ENCODE results near the gene DISP3.

DISP3 gene

DNA sequence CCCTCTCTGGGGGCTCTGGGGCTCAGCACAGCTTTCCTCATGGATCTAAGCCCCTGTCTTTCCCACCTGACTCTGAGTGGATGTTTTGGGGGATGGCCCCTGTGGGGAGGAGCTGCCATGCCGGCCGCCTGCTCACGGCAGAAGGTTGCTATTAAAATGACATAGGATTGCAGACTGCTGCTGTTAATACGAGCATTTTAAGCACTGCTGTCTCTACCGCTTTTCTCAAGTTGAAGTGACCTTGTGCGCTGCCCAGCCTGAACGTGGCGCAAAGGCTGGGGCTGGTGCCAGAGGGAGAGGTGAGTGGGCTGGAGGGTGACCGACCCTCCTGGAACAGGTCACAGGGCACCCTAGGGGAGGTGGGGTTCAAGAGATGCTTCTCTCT lies 58.4 kb downstream of the DISP3 start:
- Histone ChIP-seq H3K9me3 (no peaks in the 10 kb centered on the region), H3K4me3 (ENCODE audit: low read depth, low read length) (no peak overlapping the region), H3K27me3 (no peaks in the 10 kb centered on the region), H3K4me1 (no peaks in the 10 kb centered on the region), H3K36me3 (no peaks in the 10 kb centered on the region)
- no peak for DNase-seq
- TF ChIP-seq CTCF (IDR thresholded peaks at IDR 0.05; ENCODE audit: low read depth, low read length), result no peak

DNA sequence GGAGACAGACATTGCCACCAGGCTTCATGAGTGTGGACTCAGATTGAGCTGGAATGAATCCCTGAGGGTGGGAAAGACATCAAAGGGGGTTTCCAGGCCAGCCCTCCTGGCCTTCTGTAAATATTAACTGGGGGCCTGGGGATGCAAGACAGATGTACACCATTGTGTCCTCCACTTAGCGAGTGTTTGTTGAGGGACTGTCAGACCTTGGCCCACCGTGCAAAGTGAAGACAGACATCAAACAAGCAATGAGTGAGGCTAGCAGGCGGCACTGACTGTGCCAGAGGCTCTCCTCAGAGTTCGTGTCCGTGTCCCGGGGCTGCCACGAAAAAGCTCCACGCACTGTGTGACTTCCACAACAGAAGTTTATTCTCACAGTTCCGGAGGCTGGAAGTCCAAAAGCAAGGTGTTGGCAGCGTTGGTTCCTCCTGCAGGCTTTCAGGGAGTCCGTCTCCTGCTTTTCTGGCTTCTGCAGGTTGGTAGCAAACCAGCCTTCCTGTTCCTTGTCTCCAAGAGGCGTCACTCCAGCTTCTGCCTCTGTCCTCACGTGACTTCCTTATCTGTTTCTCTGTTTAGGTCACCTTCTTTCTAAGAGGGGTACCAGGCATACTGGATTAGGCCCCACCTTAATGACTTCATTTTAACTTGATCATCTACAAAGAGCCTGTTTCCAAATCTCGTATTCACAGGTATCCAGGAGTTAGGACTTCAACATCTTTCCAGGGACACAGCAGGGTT lies 59.1 kb downstream of the DISP3 start:
- TF ChIP-seq CTCF (IDR thresholded peaks at IDR 0.05; ENCODE audit: low read depth, low read length), result no peak
- Histone ChIP-seq H3K4me1 (no peaks in the 10 kb centered on the region), H3K9me3 (no peaks in the 10 kb centered on the region), H3K4me3 (ENCODE audit: low read depth, low read length) (no peak overlapping the region), H3K36me3 (no peaks in the 10 kb centered on the region), H3K27me3 (no peaks in the 10 kb centered on the region)
- no peak for DNase-seq

DNA sequence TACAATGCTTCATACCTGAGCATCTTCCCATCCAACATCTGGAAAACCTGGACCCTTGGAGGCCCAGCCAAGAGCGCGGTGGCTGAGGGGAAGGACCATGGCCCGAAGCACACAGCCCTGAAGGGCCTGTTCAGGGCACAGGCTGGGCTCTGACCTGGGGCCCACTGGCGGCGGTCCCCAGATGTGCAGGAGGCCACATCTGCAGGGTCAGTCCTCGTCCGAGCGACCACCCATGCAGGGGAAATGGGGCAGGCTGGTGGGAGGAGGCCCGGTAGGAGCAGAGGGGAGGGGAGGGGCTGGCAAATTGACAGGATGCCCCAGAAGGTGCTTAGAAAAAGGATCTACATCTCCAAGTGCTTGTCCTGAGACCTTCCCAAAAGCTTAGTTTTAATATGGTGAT lies 59.9 kb downstream of the DISP3 start:
- H3K9me3 ChIP-seq, result no peaks in the 10 kb centered on the region
- no peak for DNase-seq
- no peaks in the 10 kb centered on the region for H3K27me3 ChIP-seq
- TF ChIP-seq CTCF (IDR thresholded peaks at IDR 0.05; ENCODE audit: low read depth, low read length), result no peak
- H3K36me3 ChIP-seq, result no peaks in the 10 kb centered on the region
- H3K4me1 ChIP-seq, result no peaks in the 10 kb centered on the region
- no peak overlapping the region for H3K4me3 ChIP-seq (ENCODE audit: low read depth, low read length)

DNA sequence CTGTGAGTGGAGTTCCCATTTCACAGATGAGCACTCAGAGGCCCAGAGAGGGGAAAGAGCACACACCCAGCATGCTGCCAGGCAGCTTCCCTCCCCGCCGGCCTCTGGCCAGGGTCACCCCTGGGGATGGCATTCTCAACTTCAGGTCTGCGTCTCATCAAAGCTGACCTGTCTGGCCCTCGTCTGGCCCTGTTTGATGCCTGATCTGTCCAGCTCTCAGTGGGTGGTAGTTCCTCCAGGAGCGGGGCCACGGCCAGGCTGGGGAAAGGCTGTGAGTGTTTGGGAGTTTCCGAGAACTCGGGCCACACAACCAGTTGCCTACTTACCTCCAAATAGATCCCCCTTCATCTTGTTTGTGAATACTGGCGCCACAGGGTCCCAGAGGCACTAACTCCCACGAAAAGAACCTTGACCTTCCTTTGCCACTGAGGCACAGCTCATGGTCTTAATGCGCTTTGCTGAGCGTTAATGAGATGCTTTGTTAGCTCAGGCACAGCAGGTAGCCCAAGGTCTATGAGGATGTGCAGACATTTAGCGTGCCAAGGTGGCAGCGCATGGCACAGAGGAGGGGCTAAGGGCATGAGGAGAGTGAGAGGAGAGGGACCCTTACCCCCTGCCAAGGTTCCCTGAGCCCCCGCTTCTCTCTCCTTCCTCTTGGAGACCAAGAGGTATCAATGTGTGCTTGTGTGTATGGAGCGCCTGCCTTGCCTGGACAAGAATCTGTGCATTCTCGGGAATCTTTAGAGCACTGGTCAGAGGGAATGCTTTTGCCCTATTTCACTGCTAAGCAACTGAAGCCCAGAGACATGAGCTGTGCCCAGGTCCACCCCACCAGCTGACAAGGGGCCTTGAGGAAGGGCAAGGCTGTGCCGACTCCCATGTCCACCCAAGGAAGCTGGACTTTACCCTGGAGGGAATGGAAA lies 61.2 kb downstream of the DISP3 start:
- no peak overlapping the region for H3K4me3 ChIP-seq (ENCODE audit: low read depth, low read length)
- no peak for TF ChIP-seq CTCF (IDR thresholded peaks at IDR 0.05; ENCODE audit: low read depth, low read length)
- DNase-seq, result no peak
- H3K9me3 ChIP-seq, result no peaks in the 10 kb centered on the region
- no peaks in the 10 kb centered on the region for H3K4me1 ChIP-seq
- no peaks in the 10 kb centered on the region for H3K27me3 ChIP-seq
- no peaks in the 10 kb centered on the region for H3K36me3 ChIP-seq

GRCh38 chr1:11540773-11541160 lies 61.8 kb downstream of the DISP3 start:
- Histone ChIP-seq H3K4me1 (no peaks in the 10 kb centered on the region), H3K4me3 (ENCODE audit: low read depth, low read length) (no peak overlapping the region), H3K9me3 (no peaks in the 10 kb centered on the region), H3K36me3 (no peaks in the 10 kb centered on the region), H3K27me3 (no peaks in the 10 kb centered on the region)
- no peak for DNase-seq
- no peak for TF ChIP-seq CTCF (IDR thresholded peaks at IDR 0.05; ENCODE audit: low read depth, low read length)

DNA sequence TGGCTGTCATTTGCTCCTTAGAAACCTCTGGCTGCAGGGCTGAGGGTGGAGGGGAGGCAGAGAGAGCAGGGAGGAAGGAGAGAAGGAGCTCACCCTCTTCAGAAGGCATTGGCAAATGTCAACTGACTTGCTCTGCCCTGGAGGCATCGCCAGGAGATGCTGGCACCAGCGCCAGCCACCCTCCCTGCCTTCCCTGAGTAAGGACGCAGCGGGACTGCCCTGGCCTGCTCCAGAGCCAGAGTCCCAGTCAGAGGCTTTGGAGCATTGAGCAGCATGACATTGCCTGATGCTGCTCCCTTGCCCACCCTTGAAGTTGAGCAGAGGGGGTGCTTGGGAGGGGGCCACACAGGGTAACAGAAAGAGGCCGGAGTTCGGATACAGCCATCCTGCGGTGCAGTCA lies 62.3 kb downstream of the DISP3 start:
- Histone ChIP-seq H3K36me3 (no peaks in the 10 kb centered on the region), H3K9me3 (no peaks in the 10 kb centered on the region), H3K4me1 (no peaks in the 10 kb centered on the region), H3K27me3 (no peaks in the 10 kb centered on the region), H3K4me3 (ENCODE audit: low read depth, low read length) (no peak overlapping the region)
- no peak for DNase-seq
- TF ChIP-seq CTCF (IDR thresholded peaks at IDR 0.05; ENCODE audit: low read depth, low read length), result no peak
